Activated naive CD8-positive, alpha-beta T cell treated with anti-CD3 and anti-CD28 coated beads, Interleukin-2, amount 50 U/mL, for 24 hours (primary cell): ENCODE results near the gene CTTN.
A peak's percentile ranks its signal among the peaks of the same experiment; 100 is the strongest.
"Not testable (repeated sequence)": the region's sequence is repeated elsewhere in the genome, so short reads cannot be mapped to it uniquely, and the experiment has no call there.

Source experiments
- ATAC-seq: fragments of 150-1000 bp; cut with Tn5 transposase; one replicate; pipeline ENCODE4 v1.10.0; 2021
- DNase-seq: peaks from one replicate; pipeline ENCODE4 v3.0.0; 2021
- H3K27ac Mint-ChIP-seq: one replicate; pipeline ENCODE4 v1.8.0; 2021; ENCODE audit warnings: mild to moderate bottlenecking, mixed read lengths
- H3K27me3 Mint-ChIP-seq: one replicate; pipeline ENCODE4 v1.8.0; 2021; ENCODE audit warnings: mixed read lengths
- H3K36me3 Mint-ChIP-seq: one replicate; pipeline ENCODE4 v1.8.0; 2021; ENCODE audit warnings: low read depth, mixed read lengths
- H3K4me1 Mint-ChIP-seq: one replicate; pipeline ENCODE4 v1.8.0; 2021; ENCODE audit warnings: mixed read lengths
- H3K4me3 Mint-ChIP-seq: one replicate; pipeline ENCODE4 v1.8.0; 2021; ENCODE audit warnings: mild to moderate bottlenecking, moderate library complexity, mixed read lengths
- H3K9me3 Mint-ChIP-seq: one replicate; pipeline ENCODE4 v1.8.0; 2021; ENCODE audit warnings: mixed read lengths

The CTTN gene

GRCh38 chr11:70434813-70435278 lies 36.5 kb downstream of the CTTN start:
- Mint-ChIP-seq H3K27me3 (peaks cover 9% of the 10 kb centered on the region), H3K9me3 (no peaks in the 10 kb centered on the region), H3K4me1 (peaks cover 1% of the 10 kb centered on the region), H3K27ac (no peak overlapping the region), H3K4me3 (no peak overlapping the region), H3K36me3 (peaks cover 11% of the 10 kb centered on the region)
- DNase-seq (no peak), ATAC-seq (no peak)

DNA sequence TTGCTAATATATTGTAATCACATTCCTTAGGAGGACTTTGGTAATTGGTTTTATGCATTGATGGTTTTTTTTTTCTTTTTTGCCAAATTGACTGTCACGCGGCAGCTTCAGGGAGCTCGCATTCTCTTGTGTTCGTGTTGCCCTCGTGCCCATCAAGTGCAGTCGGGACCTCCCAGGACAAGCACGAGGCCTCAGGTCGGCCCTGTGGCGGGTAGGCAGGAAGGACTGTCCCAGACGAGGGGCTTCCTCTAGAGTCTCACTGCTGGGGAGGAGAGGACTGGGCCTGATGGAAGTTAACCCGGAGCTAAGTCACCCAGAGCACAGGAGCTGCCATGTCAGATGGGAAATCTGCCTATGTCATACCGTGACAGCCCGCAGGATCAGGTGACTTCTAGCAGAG lies 37.0 kb downstream of the CTTN start:
- Mint-ChIP-seq H3K4me3 (no peak overlapping the region), H3K27ac (no peak overlapping the region), H3K27me3 (peaks cover 13% of the 10 kb centered on the region), H3K36me3 (peaks cover 11% of the 10 kb centered on the region), H3K4me1 (peaks cover 1% of the 10 kb centered on the region), H3K9me3 (no peaks in the 10 kb centered on the region)
- DNase-seq (no peak), ATAC-seq (no peak)

- DNase-seq: no peak
- H3K36me3 Mint-ChIP-seq: peaks cover 11% of the 10 kb centered on the region
- no peaks in the 10 kb centered on the region for H3K9me3 Mint-ChIP-seq
- no peak overlapping the region for H3K27ac Mint-ChIP-seq
- no peak for ATAC-seq
- peaks cover 15% of the 10 kb centered on the region for H3K27me3 Mint-ChIP-seq
- H3K4me1 Mint-ChIP-seq: peaks cover 1% of the 10 kb centered on the region
- H3K4me3 Mint-ChIP-seq: no peak overlapping the region
Measured at GRCh38 chr11:70435765-70436500, 37.6 kb downstream of the CTTN start.

DNA sequence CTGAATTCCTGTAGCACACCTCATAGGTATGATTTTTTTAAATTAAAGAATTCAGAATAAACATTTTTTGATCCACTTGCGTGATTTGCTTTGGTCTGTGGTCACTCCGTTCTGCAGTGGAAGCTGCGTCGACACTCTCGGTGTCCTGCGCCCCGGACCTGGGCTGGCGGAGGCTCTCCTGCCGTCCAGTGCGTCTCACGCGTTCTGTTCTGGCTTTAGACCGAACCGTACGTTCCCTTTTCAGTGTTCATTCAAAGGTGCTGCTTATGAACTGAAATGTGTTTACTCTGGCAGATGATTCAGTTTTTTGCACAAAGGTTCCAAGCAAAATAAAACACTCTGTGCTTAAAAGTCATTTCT lies 38.2 kb downstream of the CTTN start:
- Mint-ChIP-seq H3K4me3 (no peak overlapping the region), H3K36me3 (peaks cover 11% of the 10 kb centered on the region), H3K9me3 (no peaks in the 10 kb centered on the region), H3K27ac (no peak overlapping the region), H3K4me1 (peaks cover 1% of the 10 kb centered on the region), H3K27me3 (peaks cover 14% of the 10 kb centered on the region)
- no peak for ATAC-seq
- DNase-seq: no peak

GRCh38 chr11:70437111-70437784 lies 38.9 kb downstream of the CTTN start:
- H3K4me3 Mint-ChIP-seq: no peak overlapping the region
- peak; percentile 44 for ATAC-seq
- peaks cover 1% of the 10 kb centered on the region for H3K4me1 Mint-ChIP-seq

DNA sequence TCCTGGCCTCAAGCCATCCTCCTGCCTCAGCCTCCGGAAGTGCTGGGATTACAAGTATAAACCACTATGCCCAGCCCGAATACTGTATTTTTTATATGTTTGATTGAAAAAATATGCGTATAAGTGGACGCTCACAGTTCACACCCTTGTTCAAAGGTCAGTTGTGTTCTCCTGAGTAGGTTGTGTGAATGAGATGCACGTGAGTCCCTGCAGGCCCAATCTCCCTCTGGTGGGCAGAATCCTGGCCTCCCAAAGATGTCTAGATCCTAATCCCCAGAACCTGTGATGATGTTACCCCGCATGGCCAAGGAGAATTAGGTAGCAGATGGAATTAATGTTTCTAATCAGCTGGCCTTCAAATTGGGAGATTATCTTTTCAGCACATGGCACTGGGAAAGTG lies 41.9 kb downstream of the CTTN start:
- DNase-seq (no peak), ATAC-seq (no peak)
- peaks cover 1% of the 10 kb centered on the region for H3K4me1 Mint-ChIP-seq
- H3K36me3 Mint-ChIP-seq: peaks cover 7% of the 10 kb centered on the region
- no peak overlapping the region for H3K27ac Mint-ChIP-seq
- H3K27me3 Mint-ChIP-seq: peaks cover 15% of the 10 kb centered on the region
- H3K4me3 Mint-ChIP-seq: no peak overlapping the region
- no peaks in the 10 kb centered on the region for H3K9me3 Mint-ChIP-seq

More at GRCh38 chr11:70437111-70437784, 38.9 kb downstream of the CTTN start:
- no peaks in the 10 kb centered on the region for H3K9me3 Mint-ChIP-seq
- DNase-seq: no peak
- no peak overlapping the region for H3K27ac Mint-ChIP-seq
- H3K27me3 Mint-ChIP-seq: peaks cover 11% of the 10 kb centered on the region
- peaks cover 10% of the 10 kb centered on the region for H3K36me3 Mint-ChIP-seq

- no peak overlapping the region for H3K27ac Mint-ChIP-seq
- ATAC-seq: no peak
- no peak for DNase-seq
- peaks cover 6% of the 10 kb centered on the region for H3K36me3 Mint-ChIP-seq
- peaks cover 8% of the 10 kb centered on the region for H3K9me3 Mint-ChIP-seq
- H3K4me1 Mint-ChIP-seq: no peaks in the 10 kb centered on the region
- peaks cover 25% of the 10 kb centered on the region for H3K27me3 Mint-ChIP-seq
- no peak overlapping the region for H3K4me3 Mint-ChIP-seq
Measured at GRCh38 chr11:70443773-70444030, 45.4 kb downstream of the CTTN start.

GRCh38 chr11:70445091-70445490 lies 46.8 kb downstream of the CTTN start:
- peaks cover 22% of the 10 kb centered on the region for H3K27me3 Mint-ChIP-seq

GRCh38 chr11:70445605-70446004 lies 47.3 kb downstream of the CTTN start:
- Mint-ChIP-seq H3K36me3 (peaks cover 13% of the 10 kb centered on the region), H3K4me3 (no peak overlapping the region), H3K9me3 (peaks cover 26% of the 10 kb centered on the region), H3K4me1 (no peaks in the 10 kb centered on the region), H3K27me3 (peaks cover 19% of the 10 kb centered on the region), H3K27ac (no peak overlapping the region)
- DNase-seq: no peak
- ATAC-seq: no peak

More at GRCh38 chr11:70445091-70445490, 46.8 kb downstream of the CTTN start:
- H3K27ac Mint-ChIP-seq: no peak overlapping the region
- H3K4me3 Mint-ChIP-seq: no peak overlapping the region
- no peak for ATAC-seq
- H3K9me3 Mint-ChIP-seq: peaks cover 22% of the 10 kb centered on the region
- H3K4me1 Mint-ChIP-seq: no peaks in the 10 kb centered on the region
- DNase-seq: no peak
- peaks cover 10% of the 10 kb centered on the region for H3K36me3 Mint-ChIP-seq

- peaks cover 26% of the 10 kb centered on the region for H3K9me3 Mint-ChIP-seq
- H3K36me3 Mint-ChIP-seq: peaks cover 15% of the 10 kb centered on the region
- H3K4me1 Mint-ChIP-seq: no peaks in the 10 kb centered on the region
- ATAC-seq: no peak
- no peak overlapping the region for H3K27ac Mint-ChIP-seq
- H3K27me3 Mint-ChIP-seq: peaks cover 16% of the 10 kb centered on the region
- H3K4me3 Mint-ChIP-seq: no peak overlapping the region
- no peak for DNase-seq
Measured at GRCh38 chr11:70448983-70449567, 50.7 kb downstream of the CTTN start.

GRCh38 chr11:70454197-70454767 lies 56.0 kb downstream of the CTTN start:
- Mint-ChIP-seq H3K36me3 (peaks cover 8% of the 10 kb centered on the region), H3K27me3 (peaks cover 13% of the 10 kb centered on the region), H3K4me3 (no peak overlapping the region)

GRCh38 chr11:70454811-70455210 lies 56.5 kb downstream of the CTTN start:
- not testable (repeated sequence) for H3K27ac Mint-ChIP-seq, DNase-seq, H3K4me1 Mint-ChIP-seq, H3K36me3 Mint-ChIP-seq, H3K9me3 Mint-ChIP-seq, ATAC-seq, H3K4me3 Mint-ChIP-seq
- H3K27me3 Mint-ChIP-seq: peaks cover 13% of the 10 kb centered on the region

More at GRCh38 chr11:70454197-70454767, 56.0 kb downstream of the CTTN start:
- DNase-seq: no peak
- Mint-ChIP-seq H3K4me1 (peaks cover 2% of the 10 kb centered on the region), H3K9me3 (peaks cover 12% of the 10 kb centered on the region), H3K27ac (no peak overlapping the region)
- ATAC-seq: no peak

- Mint-ChIP-seq H3K27me3 (peaks cover 12% of the 10 kb centered on the region), H3K36me3 (peaks cover 4% of the 10 kb centered on the region), H3K4me3 (no peak overlapping the region), H3K27ac (no peak overlapping the region), H3K4me1 (peaks cover 2% of the 10 kb centered on the region), H3K9me3 (peaks cover 1% of the 10 kb centered on the region)
- no peak for DNase-seq
- no peak for ATAC-seq
Measured at GRCh38 chr11:70455354-70455753, 57.0 kb downstream of the CTTN start.

DNA sequence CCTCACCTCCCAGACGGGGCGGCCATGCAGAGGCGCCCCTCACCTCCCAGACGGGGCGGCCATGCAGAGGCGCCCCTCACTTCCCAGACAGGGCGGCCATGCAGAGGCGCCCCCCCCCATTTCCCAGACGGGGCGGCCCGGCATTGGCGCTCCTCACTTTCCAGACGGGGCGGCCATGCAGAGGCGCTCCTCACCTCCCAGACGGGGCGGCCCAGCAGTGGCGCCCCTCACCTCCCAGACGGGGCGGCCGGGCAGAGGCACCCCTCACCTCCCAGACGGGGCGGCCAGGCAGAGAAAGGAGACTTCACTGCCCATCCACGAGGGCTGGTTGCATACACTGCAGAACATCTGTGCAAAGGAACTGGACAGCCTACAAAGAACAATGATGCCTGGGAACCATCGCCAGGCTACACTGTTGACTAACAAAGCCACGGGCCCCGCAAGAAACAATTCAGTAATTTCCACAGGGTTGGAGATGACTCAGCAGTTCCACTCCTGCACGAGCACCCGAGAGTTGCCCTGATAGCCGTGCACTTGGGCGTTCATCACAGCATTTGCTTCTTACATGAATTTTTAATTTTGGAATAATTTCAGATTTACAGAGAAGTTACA lies 58.7 kb downstream of the CTTN start:
- DNase-seq: no peak
- Mint-ChIP-seq H3K4me3 (no peak overlapping the region), H3K27ac (no peak overlapping the region), H3K36me3 (peaks cover 3% of the 10 kb centered on the region), H3K9me3 (no peaks in the 10 kb centered on the region), H3K4me1 (peaks cover 2% of the 10 kb centered on the region), H3K27me3 (peaks cover 22% of the 10 kb centered on the region)
- peak; percentile 36 for ATAC-seq
